ENCODE data around the gene PARD3B. TPM values are rescaled to one million over a fixed set of nuclear protein-coding genes. Genes with fewer than 3 reads are reported as not detected.

The PARD3B gene
- polyA plus RNA-seq, 3 donors = not detected

DNA sequence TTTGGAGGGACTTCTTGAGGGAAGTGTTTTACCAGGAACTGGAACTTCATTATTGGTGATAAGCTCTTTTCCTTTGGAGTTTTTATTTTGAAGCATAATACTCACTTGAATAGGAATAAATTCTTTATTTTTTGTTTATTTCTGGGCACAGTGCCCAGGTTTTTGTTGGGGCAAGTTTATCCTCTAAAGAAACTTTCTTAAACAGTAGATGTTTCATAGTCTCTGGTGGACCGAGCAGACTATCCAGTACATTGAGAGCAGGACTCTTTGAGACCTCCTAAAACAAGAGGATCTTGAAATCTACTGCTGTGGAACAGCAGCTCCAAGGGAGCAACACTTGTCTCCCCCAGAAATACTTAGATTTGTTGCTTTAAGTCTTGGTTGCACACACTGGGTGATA, 109.4 kb downstream of the PARD3B start:
- no peaks in the 10 kb centered on the region for H3K4me1 ChIP-seq (ENCODE audit: control insufficient read depth in 1 of 2, insufficient read depth in 2 of 2, low read length in 2 of 2)
- TF ChIP-seq, protein P1, sequence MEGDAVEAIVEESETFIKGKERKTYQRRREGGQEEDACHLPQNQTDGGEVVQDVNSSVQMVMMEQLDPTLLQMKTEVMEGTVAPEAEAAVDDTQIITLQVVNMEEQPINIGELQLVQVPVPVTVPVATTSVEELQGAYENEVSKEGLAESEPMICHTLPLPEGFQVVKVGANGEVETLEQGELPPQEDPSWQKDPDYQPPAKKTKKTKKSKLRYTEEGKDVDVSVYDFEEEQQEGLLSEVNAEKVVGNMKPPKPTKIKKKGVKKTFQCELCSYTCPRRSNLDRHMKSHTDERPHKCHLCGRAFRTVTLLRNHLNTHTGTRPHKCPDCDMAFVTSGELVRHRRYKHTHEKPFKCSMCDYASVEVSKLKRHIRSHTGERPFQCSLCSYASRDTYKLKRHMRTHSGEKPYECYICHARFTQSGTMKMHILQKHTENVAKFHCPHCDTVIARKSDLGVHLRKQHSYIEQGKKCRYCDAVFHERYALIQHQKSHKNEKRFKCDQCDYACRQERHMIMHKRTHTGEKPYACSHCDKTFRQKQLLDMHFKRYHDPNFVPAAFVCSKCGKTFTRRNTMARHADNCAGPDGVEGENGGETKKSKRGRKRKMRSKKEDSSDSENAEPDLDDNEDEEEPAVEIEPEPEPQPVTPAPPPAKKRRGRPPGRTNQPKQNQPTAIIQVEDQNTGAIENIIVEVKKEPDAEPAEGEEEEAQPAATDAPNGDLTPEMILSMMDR (IDR thresholded peaks at IDR 0.05) = no peak
- Mint-ChIP-seq H3K36me3 (no peaks in the 10 kb centered on the region), H3K4me3 (no peak overlapping the region), H3K27ac (no peak overlapping the region), H3K9me3 (peaks cover 0 to 16% (median 9%) of the 10 kb centered on the region in 7 donors), H3K27me3 (ENCODE audit: low read depth in 3 of 3) (no peaks in the 10 kb centered on the region), H3K4me1 (no peaks in the 10 kb centered on the region)
- H3K79me2 ChIP-seq (ENCODE audit: insufficient read depth, low read length) = no peaks in the 10 kb centered on the region
- H3K9me3 ChIP-seq (replicated peaks in 1 of 2; ENCODE audit: control insufficient read depth in 1 of 2, insufficient read depth in 1 of 2, low read length in 2 of 2) = peaks cover 8 to 10% of the 10 kb centered on the region in 2 donors
- intact Hi-C loops (cut with micrococcal nuclease) = no loop called here
- H3K4me2 ChIP-seq (replicated peaks; ENCODE audit: extremely low read depth, low read length, poor library complexity, severe bottlenecking) = no peak overlapping the region
- no CpG with 5 or more reads among the region's 1 CpG for WGBS (ENCODE audit: insufficient coverage)
- H3K9ac ChIP-seq (ENCODE audit: insufficient read depth, low read length, poor library complexity, severe bottlenecking) = no peak overlapping the region
- no peaks in the 10 kb centered on the region for H3K36me3 ChIP-seq (replicated peaks in 1 of 2; ENCODE audit: control insufficient read depth in 1 of 2, insufficient read depth in 2 of 2, low read length in 2 of 2)
- DNase-seq = no peak
- H3K27ac ChIP-seq (ENCODE audit: low read depth in 1 of 2, low read length in 2 of 2) = no peak overlapping the region
- no peaks in the 10 kb centered on the region for H4K20me1 ChIP-seq (ENCODE audit: insufficient read depth, low read length)
- H3K27me3 ChIP-seq (ENCODE audit: control insufficient read depth in 2 of 2, insufficient read depth in 2 of 2, low read length in 2 of 2) = no peaks in the 10 kb centered on the region
- H2AFZ ChIP-seq (ENCODE audit: insufficient read depth, low read depth, low read length, poor library complexity, severe bottlenecking) = no peak overlapping the region
- no peak overlapping the region for H3K4me3 ChIP-seq (replicated peaks in 1 of 3; ENCODE audit: low read depth in 2 of 3, low read length in 3 of 3)

DNA sequence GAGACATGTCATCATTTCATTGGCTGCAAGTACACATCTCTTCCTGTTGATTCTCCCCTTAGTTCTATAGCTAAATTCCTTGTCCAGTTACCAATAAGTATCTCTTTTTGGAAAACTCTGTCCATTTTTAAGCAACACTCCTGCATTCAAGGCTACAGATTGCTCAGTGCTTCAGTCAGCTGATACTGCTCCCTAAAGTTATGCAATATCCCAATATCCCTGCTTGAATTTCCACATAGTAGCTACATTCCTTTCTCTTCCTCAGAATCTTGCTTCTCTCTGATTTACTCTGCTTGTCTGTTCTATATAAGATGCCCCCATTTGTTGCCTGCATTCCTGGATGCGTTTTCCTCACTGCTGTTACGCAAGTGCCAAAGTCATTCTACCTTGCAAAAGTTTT, 109.8 kb downstream of the PARD3B start:
- no peak overlapping the region for H3K4me3 ChIP-seq (replicated peaks in 1 of 3; ENCODE audit: low read depth in 2 of 3, low read length in 3 of 3)
- Mint-ChIP-seq H3K4me1 (no peaks in the 10 kb centered on the region), H3K9me3 (peaks cover 0 to 16% (median 9%) of the 10 kb centered on the region in 7 donors), H3K27me3 (ENCODE audit: low read depth in 3 of 3) (no peaks in the 10 kb centered on the region), H3K4me3 (no peak overlapping the region), H3K36me3 (no peaks in the 10 kb centered on the region), H3K27ac (no peak overlapping the region)
- H2AFZ ChIP-seq (ENCODE audit: insufficient read depth, low read depth, low read length, poor library complexity, severe bottlenecking) = no peak overlapping the region
- H3K9me3 ChIP-seq (replicated peaks in 1 of 2; ENCODE audit: control insufficient read depth in 1 of 2, insufficient read depth in 1 of 2, low read length in 2 of 2) = peaks cover 8 to 10% of the 10 kb centered on the region in 2 donors
- no peaks in the 10 kb centered on the region for H4K20me1 ChIP-seq (ENCODE audit: insufficient read depth, low read length)
- no CpG with 5 or more reads among the region's 2 CpGs for WGBS (ENCODE audit: insufficient coverage)
- no peaks in the 10 kb centered on the region for H3K36me3 ChIP-seq (replicated peaks in 1 of 2; ENCODE audit: control insufficient read depth in 1 of 2, insufficient read depth in 2 of 2, low read length in 2 of 2)
- H3K79me2 ChIP-seq (ENCODE audit: insufficient read depth, low read length) = no peaks in the 10 kb centered on the region
- H3K4me1 ChIP-seq (ENCODE audit: control insufficient read depth in 1 of 2, insufficient read depth in 2 of 2, low read length in 2 of 2) = no peaks in the 10 kb centered on the region
- DNase-seq = no peak
- no peak overlapping the region for H3K4me2 ChIP-seq (replicated peaks; ENCODE audit: extremely low read depth, low read length, poor library complexity, severe bottlenecking)
- TF ChIP-seq, protein P1 (IDR thresholded peaks at IDR 0.05) = no peak
- no peaks in the 10 kb centered on the region for H3K27me3 ChIP-seq (ENCODE audit: control insufficient read depth in 2 of 2, insufficient read depth in 2 of 2, low read length in 2 of 2)
- no peak overlapping the region for H3K27ac ChIP-seq (ENCODE audit: low read depth in 1 of 2, low read length in 2 of 2)
- intact Hi-C loops (cut with micrococcal nuclease) = no loop called here
- no peak overlapping the region for H3K9ac ChIP-seq (ENCODE audit: insufficient read depth, low read length, poor library complexity, severe bottlenecking)

Measured in CD14-positive monocyte (primary cell).